IMR-90 (cell line): ENCODE data around the gene CCDC102A. TPM values are rescaled to one million over a fixed set of nuclear protein-coding genes. Genes with fewer than 3 reads are reported as not detected.

Experiments used
- ATAC-seq: fragments of 200-7000 bp; cut with Tn5 transposase; 2 replicates; pipeline ENCODE4 v1.9.1; 2020; ENCODE audit warnings: low read depth, mild to moderate bottlenecking, moderate library complexity
- BruUV-seq: library from RNA; stranded (reverse); fragments of 400-500 nt; replicated peaks from 2 replicates; lab custom pipeline; 2021; lab: Mats Ljungman, UMichigan
- CTCF ChIA-PET: fragments of 300-600 bp; formaldehyde crosslinking; extraction: SDS; loops from one replicate; lab custom pipeline; 2021; ENCODE audit warnings: antibody characterized with exemption; lab: Yijun Ruan, JAX
- POLR2A ChIA-PET: fragments of 300-600 bp; sonication (Branson Sonifier 250); formaldehyde crosslinking; loops from one replicate; lab custom pipeline; 2022; ENCODE audit warnings: antibody characterized with exemption; ENCODE audit not compliant: unreplicated experiment; lab: Charles Lee
- DNase-seq: peaks from one replicate; pipeline ENCODE4 v3.0.0; 2013
- H2AFZ ChIP-seq: replicated peaks from 2 replicates; pipeline ENCODE3; 2013; ENCODE audit warnings: low read length, mild to moderate bottlenecking; ENCODE audit not compliant: poor library complexity
- H2AK5ac ChIP-seq: 2 replicates; pipeline ENCODE4 v1.6.1; 2013; ENCODE audit warnings: low read depth, low read length, inconsistent platforms
- H2AK9ac ChIP-seq: replicated peaks from 2 replicates; pipeline ENCODE3; 2013; ENCODE audit warnings: mild to moderate bottlenecking, low read depth, low read length, moderate library complexity; ENCODE audit not compliant: poor library complexity
- H2BK120ac ChIP-seq: 2 replicates; pipeline ENCODE4 v1.6.1; 2013; ENCODE audit warnings: low read depth, low read length, inconsistent platforms
- H2BK15ac ChIP-seq: 3 replicates; pipeline ENCODE4 v1.6.1; 2013; ENCODE audit warnings: low read depth, low read length, inconsistent platforms
- H2BK20ac ChIP-seq: 2 replicates; pipeline ENCODE4 v1.6.1; 2013; ENCODE audit warnings: low read depth, mild to moderate bottlenecking, inconsistent platforms, low read length, moderate library complexity
- H2BK5ac ChIP-seq: 2 replicates; pipeline ENCODE4 v1.6.1; 2013; ENCODE audit warnings: mild to moderate bottlenecking, low read depth, low read length, inconsistent platforms; ENCODE audit not compliant: poor library complexity, severe bottlenecking
- H3K14ac ChIP-seq: replicated peaks from 2 replicates; pipeline ENCODE4 v1.6.1; 2013; ENCODE audit warnings: low read depth, low read length, inconsistent platforms
- H3K18ac ChIP-seq: 2 replicates; pipeline ENCODE4 v1.6.1; 2013; ENCODE audit warnings: low read depth, low read length, control low read depth
- H3K23ac ChIP-seq: 2 replicates; pipeline ENCODE4 v1.6.1; 2013; ENCODE audit warnings: low read depth, low read length, inconsistent platforms
- H3K27ac ChIP-seq: 2 replicates; pipeline ENCODE4 v1.5.1; 2013; ENCODE audit warnings: mild to moderate bottlenecking, control low read depth, low read length; ENCODE audit not compliant: insufficient read depth
- H3K27me3 ChIP-seq: 2 replicates; pipeline ENCODE4 v1.6.1; 2013; ENCODE audit warnings: low read length; ENCODE audit not compliant: control insufficient read depth, insufficient read depth
- H3K36me3 ChIP-seq: 2 replicates; pipeline ENCODE4 v1.6.1; 2013; ENCODE audit warnings: low read length, mixed read lengths; ENCODE audit not compliant: control insufficient read depth, insufficient read depth
- H3K4ac ChIP-seq: 2 replicates; pipeline ENCODE4 v1.6.1; 2013; ENCODE audit warnings: low read depth, low read length, inconsistent platforms
- H3K4me1 ChIP-seq: 2 replicates; pipeline ENCODE4 v1.6.1; 2013; ENCODE audit warnings: low read length, mixed read lengths; ENCODE audit not compliant: control insufficient read depth, insufficient read depth
- H3K4me2 ChIP-seq: 2 replicates; pipeline ENCODE4 v1.6.1; 2013; ENCODE audit warnings: low read depth, mild to moderate bottlenecking, control low read depth, low read length, moderate library complexity
- H3K4me3 ChIP-seq: 2 replicates; pipeline ENCODE4 v1.5.1; 2013; ENCODE audit warnings: low read depth, mild to moderate bottlenecking, control low read depth, low read length, moderate library complexity; ENCODE audit not compliant: insufficient read depth
- H3K56ac ChIP-seq: 2 replicates; pipeline ENCODE4 v1.6.1; 2013; ENCODE audit warnings: low read length, inconsistent platforms; ENCODE audit not compliant: insufficient read depth; ENCODE audit errors: extremely low read depth
- H3K79me1 ChIP-seq, 2 experiments: 2 replicates each; pipeline ENCODE4 v1.6.1; 2013; ENCODE audit warnings: low read length in 2 of 2, inconsistent platforms in 1 of 2, low read depth in 1 of 2
- H3K9ac ChIP-seq: 2 replicates; pipeline ENCODE4 v1.6.1; 2013; ENCODE audit warnings: low read depth, low read length, control low read depth
- H3K9me1 ChIP-seq: 2 replicates; pipeline ENCODE4 v1.6.1; 2013; ENCODE audit warnings: low read length, inconsistent platforms; ENCODE audit not compliant: insufficient read depth
- H3K9me3 ChIP-seq: 2 replicates; pipeline ENCODE4 v1.6.1; 2013; ENCODE audit warnings: low read length; ENCODE audit not compliant: control insufficient read depth, insufficient read depth
- H4K20me1 ChIP-seq: 2 replicates; pipeline ENCODE4 v1.6.1; 2013; ENCODE audit warnings: low read length, inconsistent platforms; ENCODE audit not compliant: insufficient read depth
- H4K5ac ChIP-seq: 2 replicates; pipeline ENCODE4 v1.6.1; 2013; ENCODE audit warnings: mild to moderate bottlenecking, low read depth, low read length, control low read depth
- H4K8ac ChIP-seq, 2 experiments: 2 replicates each; pipeline ENCODE4 v1.6.1; 2013; ENCODE audit warnings: low read depth in 2 of 2, low read length in 2 of 2, control low read depth in 1 of 2, inconsistent platforms in 1 of 2
- H4K91ac ChIP-seq: 2 replicates; pipeline ENCODE4 v1.6.1; 2013; ENCODE audit warnings: low read depth, low read length, inconsistent platforms; ENCODE audit not compliant: insufficient read depth
- BHLHE40 ChIP-seq: fragments of 150-350 bp; IDR thresholded peaks from 2 replicates; pipeline ENCODE4 v1.6.1; 2016; ENCODE audit warnings: mild to moderate bottlenecking, low read depth, low read length
- CEBPB ChIP-seq: IDR thresholded peaks from 2 replicates; pipeline ENCODE4 v1.6.1; 2012; ENCODE audit warnings: low read depth, low read length, improper control_type of control experiment
- CHD1 ChIP-seq: IDR thresholded peaks from 2 replicates; pipeline ENCODE4 v1.6.1; 2012; ENCODE audit warnings: low read depth, low read length, improper control_type of control experiment
- FOS ChIP-seq: fragments of 150-350 bp; IDR thresholded peaks from 2 replicates; pipeline ENCODE4 v1.6.1; 2016; ENCODE audit warnings: low read depth, low read length
- MAFK ChIP-seq: IDR thresholded peaks from 2 replicates; pipeline ENCODE4 v1.6.1; 2012; ENCODE audit warnings: low read depth, low read length, improper control_type of control experiment
- MAZ ChIP-seq: IDR thresholded peaks from 2 replicates; pipeline ENCODE4 v1.6.1; 2012; ENCODE audit warnings: low read depth, mild to moderate bottlenecking, low read length, improper control_type of control experiment, moderate library complexity, borderline replicate concordance
- MXI1 ChIP-seq: IDR thresholded peaks from 2 replicates; pipeline ENCODE4 v1.6.1; 2012; ENCODE audit warnings: low read depth, mild to moderate bottlenecking, low read length, moderate library complexity, borderline replicate concordance
- NFE2L2 ChIP-seq: fragments of 150-350 bp; IDR thresholded peaks from 2 replicates; pipeline ENCODE4 v1.6.1; 2016; ENCODE audit warnings: low read depth, mild to moderate bottlenecking, low read length
- POLR2A ChIP-seq: IDR thresholded peaks from 2 replicates; pipeline ENCODE4 v1.6.1; 2012; ENCODE audit warnings: mild to moderate bottlenecking, low read depth, low read length
- RAD21 ChIP-seq: IDR thresholded peaks from 2 replicates; pipeline ENCODE4 v1.6.1; 2012; ENCODE audit warnings: low read length, improper control_type of control experiment
- RCOR1 ChIP-seq: IDR thresholded peaks from 2 replicates; pipeline ENCODE4 v1.6.1; 2012; ENCODE audit warnings: mild to moderate bottlenecking, low read length, improper control_type of control experiment; ENCODE audit not compliant: insufficient replicate concordance
- RFX5 ChIP-seq: IDR thresholded peaks from 2 replicates; pipeline ENCODE4 v1.8.0; 2012; ENCODE audit warnings: low read depth, mild to moderate bottlenecking, low read length, moderate library complexity
- SMC3 ChIP-seq: fragments of 150-350 bp; IDR thresholded peaks from 2 replicates; pipeline ENCODE4 v1.6.1; 2016; ENCODE audit warnings: low read depth, mild to moderate bottlenecking, antibody characterized with exemption, low read length, moderate library complexity
- WGBS, 2 experiments: methylation state at CpG; one replicate each; pipeline versions ENCODE4 v1.1.5 to v1.1.7; 2013; ENCODE audit warnings: missing lambda C conversion rate in 2 of 2; ENCODE audit not compliant: insufficient read length in 1 of 2; ENCODE audit errors: extremely low coverage in 2 of 2; 5-methylcytosine and 5-hydroxymethylcytosine counted together
- dilution Hi-C: fragments of 300-500 bp; cut with HindIII; formaldehyde crosslinking; loops from one replicate; pipeline ENCODE4 v1.14.3; 2018; ENCODE audit warnings: low sequenced_read_pairs; ENCODE audit not compliant: unreplicated experiment
- in situ Hi-C: fragments of 300-500 bp; cut with MboI; formaldehyde crosslinking; loops from 3 replicates; pipeline ENCODE4 v1.14.3; 2019; ENCODE audit warnings: low sequenced_read_pairs, inconsistent platforms, mixed read lengths
- intact Hi-C: fragments of 100-400 bp; cut with micrococcal nuclease; formaldehyde crosslinking; loops from 2 replicates; pipeline ENCODE4 v1.10.0; 2022
- polyA plus RNA-seq, 3 experiments: library from polyadenylated mRNA; depleted of rRNA; stranded (reverse); fragments of >200 nt; gene quantifications; 2 replicates each; pipeline ENCODE4 v1.2.3, GENCODE V29; 2012; ENCODE audit warnings: low replicate concordance in 1 of 3
- total RNA-seq: library from RNA; depleted of rRNA; stranded (reverse); fragments of >200 nt; gene quantifications from 2 replicates; pipeline ENCODE4 v1.2.3, GENCODE V29; 2012
- TF ChIP-seq, protein P1 (sequence below): conservative IDR thresholded peaks from 2 replicates; pipeline ENCODE4 v1.5.1; 2012; ENCODE audit warnings: mild to moderate bottlenecking, low read depth, low read length, improper control_type of control experiment
- TF ChIP-seq, protein P2 (sequence below): fragments of 150-350 bp; IDR thresholded peaks from 2 replicates; pipeline ENCODE4 v1.6.1; 2016; ENCODE audit warnings: low read depth, mild to moderate bottlenecking, low read length, moderate library complexity, borderline replicate concordance

The CCDC102A gene
- total and polyA plus RNA-seq, 2 of the 4 experiments (the other 2 are of a cell fraction) = 5.4 to 8.5 TPM

DNA sequence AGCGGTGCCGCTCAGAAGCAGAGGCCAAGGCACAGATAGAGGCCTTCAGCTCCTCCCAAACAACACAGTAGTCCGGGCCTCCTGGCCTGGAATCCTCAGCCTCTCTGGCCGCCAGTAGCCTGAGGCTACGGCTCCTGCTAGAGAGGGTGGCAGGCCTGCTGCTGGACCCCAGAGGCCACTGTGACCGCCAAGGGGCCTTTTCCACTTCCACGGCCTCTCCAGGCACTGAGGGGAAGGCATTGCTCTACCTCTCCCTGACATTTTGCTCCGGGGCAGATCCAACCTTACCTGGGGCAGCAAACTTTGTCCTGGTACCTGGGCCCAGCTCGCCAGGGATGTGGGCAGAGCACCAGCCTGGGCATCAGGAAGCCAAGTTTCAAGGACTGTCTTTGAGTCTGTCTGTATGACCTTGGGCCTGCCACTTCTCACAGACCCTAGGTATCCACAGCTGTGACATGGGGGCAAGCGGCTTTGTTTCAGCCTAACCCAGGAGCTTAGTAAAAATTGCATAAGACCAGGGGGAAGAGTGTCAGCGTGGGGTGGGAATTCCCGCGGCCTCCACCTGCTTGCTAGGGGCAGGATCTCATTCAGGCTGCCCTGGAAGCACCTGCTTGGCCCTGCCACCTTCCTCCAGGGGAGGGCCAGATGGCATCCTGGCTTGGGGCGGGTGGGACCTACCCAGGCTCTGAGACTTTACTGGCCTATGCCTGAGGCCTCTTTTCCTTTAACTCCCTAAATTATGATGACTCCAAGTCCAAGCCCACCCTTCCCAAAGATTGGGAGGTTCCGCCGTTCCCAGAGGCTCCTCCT lies 39.3 kb upstream of the CCDC102A start:
- no peak overlapping the region for H2BK15ac ChIP-seq
- H3K4ac ChIP-seq = no peak overlapping the region
- ChIA-PET POLR2A (no interaction called here), CTCF (interaction anchor here (0.5 to 2.6 kb wide), 10 partner anchors 14 to 909 kb away, joined by 3 to 9 read pairs (median 3); partner anchors contain the start of gene ADGRG1)
- H3K9me3 ChIP-seq = no peaks in the 10 kb centered on the region
- H4K91ac ChIP-seq = no peak overlapping the region
- H2BK120ac ChIP-seq = no peak overlapping the region
- intact Hi-C loops = loop anchor here (1.0 to 5.0 kb wide), 4 partner anchors 74 to 427 kb away; partner anchors contain the start of genes KATNB1, USB1 and ZNF319
- no peak overlapping the region for H2AK5ac ChIP-seq
- DNase-seq (no peak), ATAC-seq (no peak)
- no peaks in the 10 kb centered on the region for H4K20me1 ChIP-seq
- H3K36me3 ChIP-seq = no peaks in the 10 kb centered on the region
- no peak overlapping the region for H3K18ac ChIP-seq
- no peak overlapping the region for H2BK5ac ChIP-seq
- no peak overlapping the region for H3K27ac ChIP-seq
- no peaks in the 10 kb centered on the region for H3K9me1 ChIP-seq
- no peak overlapping the region for H3K23ac ChIP-seq
- in situ Hi-C loops = no loop called here
- no peak overlapping the region for H3K9ac ChIP-seq
- H4K5ac ChIP-seq = no peak overlapping the region
- H3K4me2 ChIP-seq = no peak overlapping the region
- H3K56ac ChIP-seq = no peak overlapping the region
- H3K4me1 ChIP-seq = no peaks in the 10 kb centered on the region
- H3K27me3 ChIP-seq = peaks cover 23% of the 10 kb centered on the region
- H2AFZ ChIP-seq = no peak overlapping the region
- no peak overlapping the region for H2BK20ac ChIP-seq
- WGBS, 2 experiments = 100% methylated on average over 2 of the region's 16 CpGs; no CpG with 5 or more reads in 1 of the 2 experiments
- dilution Hi-C loops = no loop called here
- no peak overlapping the region for H3K14ac ChIP-seq
- BruUV-seq = no TSS peak
- no peak overlapping the region for H4K8ac ChIP-seq
- H2AK9ac ChIP-seq = no peak overlapping the region
- no peak overlapping the region for H3K4me3 ChIP-seq
- no peaks in the 10 kb centered on the region for H3K79me1 ChIP-seq
- TF ChIP-seq, protein P1, sequence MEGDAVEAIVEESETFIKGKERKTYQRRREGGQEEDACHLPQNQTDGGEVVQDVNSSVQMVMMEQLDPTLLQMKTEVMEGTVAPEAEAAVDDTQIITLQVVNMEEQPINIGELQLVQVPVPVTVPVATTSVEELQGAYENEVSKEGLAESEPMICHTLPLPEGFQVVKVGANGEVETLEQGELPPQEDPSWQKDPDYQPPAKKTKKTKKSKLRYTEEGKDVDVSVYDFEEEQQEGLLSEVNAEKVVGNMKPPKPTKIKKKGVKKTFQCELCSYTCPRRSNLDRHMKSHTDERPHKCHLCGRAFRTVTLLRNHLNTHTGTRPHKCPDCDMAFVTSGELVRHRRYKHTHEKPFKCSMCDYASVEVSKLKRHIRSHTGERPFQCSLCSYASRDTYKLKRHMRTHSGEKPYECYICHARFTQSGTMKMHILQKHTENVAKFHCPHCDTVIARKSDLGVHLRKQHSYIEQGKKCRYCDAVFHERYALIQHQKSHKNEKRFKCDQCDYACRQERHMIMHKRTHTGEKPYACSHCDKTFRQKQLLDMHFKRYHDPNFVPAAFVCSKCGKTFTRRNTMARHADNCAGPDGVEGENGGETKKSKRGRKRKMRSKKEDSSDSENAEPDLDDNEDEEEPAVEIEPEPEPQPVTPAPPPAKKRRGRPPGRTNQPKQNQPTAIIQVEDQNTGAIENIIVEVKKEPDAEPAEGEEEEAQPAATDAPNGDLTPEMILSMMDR = no peak
- TF ChIP-seq MAFK (no peak), RAD21 (no peak), CHD1 (no peak), FOS (no peak), BHLHE40 (no peak), POLR2A (no peak), MXI1 (no peak), RCOR1 (no peak), CEBPB (no peak), NFE2L2 (no peak), MAZ (no peak), SMC3 (no peak), RFX5 (no peak)
- TF ChIP-seq, protein P2, sequence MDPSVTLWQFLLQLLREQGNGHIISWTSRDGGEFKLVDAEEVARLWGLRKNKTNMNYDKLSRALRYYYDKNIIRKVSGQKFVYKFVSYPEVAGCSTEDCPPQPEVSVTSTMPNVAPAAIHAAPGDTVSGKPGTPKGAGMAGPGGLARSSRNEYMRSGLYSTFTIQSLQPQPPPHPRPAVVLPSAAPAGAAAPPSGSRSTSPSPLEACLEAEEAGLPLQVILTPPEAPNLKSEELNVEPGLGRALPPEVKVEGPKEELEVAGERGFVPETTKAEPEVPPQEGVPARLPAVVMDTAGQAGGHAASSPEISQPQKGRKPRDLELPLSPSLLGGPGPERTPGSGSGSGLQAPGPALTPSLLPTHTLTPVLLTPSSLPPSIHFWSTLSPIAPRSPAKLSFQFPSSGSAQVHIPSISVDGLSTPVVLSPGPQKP = no peak
